Activated naive CD8-positive, alpha-beta T cell (primary cell): ENCODE measurements around the gene HIVEP1.
A peak's percentile ranks its signal among the peaks of the same experiment; 100 is the strongest.
"Not testable (repeated sequence)": the region's sequence is repeated elsewhere in the genome, so short reads cannot be mapped to it uniquely, and the experiment has no call there.

Experiments used
- H3K27ac Mint-ChIP-seq: one replicate; pipeline ENCODE4 v1.8.0; 2021; ENCODE audit warnings: mixed read lengths
- H3K27me3 Mint-ChIP-seq: one replicate; pipeline ENCODE4 v1.8.0; 2021; ENCODE audit warnings: mixed read lengths
- H3K36me3 Mint-ChIP-seq: one replicate; pipeline ENCODE4 v1.8.0; 2021; ENCODE audit warnings: mixed read lengths
- H3K4me1 Mint-ChIP-seq: one replicate; pipeline ENCODE4 v1.8.0; 2021; ENCODE audit warnings: low read depth, mixed read lengths
- H3K4me3 Mint-ChIP-seq: one replicate; pipeline ENCODE4 v1.8.0; 2021; ENCODE audit warnings: mild to moderate bottlenecking, mixed read lengths
- H3K9me3 Mint-ChIP-seq: one replicate; pipeline ENCODE4 v1.8.0; 2021; ENCODE audit warnings: low read depth, mixed read lengths

HIVEP1 gene

GRCh38 chr6:12096342-12096741, 84.2 kb downstream of the HIVEP1 start:
- H3K9me3 Mint-ChIP-seq: no peaks in the 10 kb centered on the region
- peaks cover 42% of the 10 kb centered on the region for H3K4me1 Mint-ChIP-seq
- no peak overlapping the region for H3K27ac Mint-ChIP-seq
- H3K36me3 Mint-ChIP-seq: peaks cover 21% of the 10 kb centered on the region
- H3K27me3 Mint-ChIP-seq: no peaks in the 10 kb centered on the region
- H3K4me3 Mint-ChIP-seq: no peak overlapping the region

DNA sequence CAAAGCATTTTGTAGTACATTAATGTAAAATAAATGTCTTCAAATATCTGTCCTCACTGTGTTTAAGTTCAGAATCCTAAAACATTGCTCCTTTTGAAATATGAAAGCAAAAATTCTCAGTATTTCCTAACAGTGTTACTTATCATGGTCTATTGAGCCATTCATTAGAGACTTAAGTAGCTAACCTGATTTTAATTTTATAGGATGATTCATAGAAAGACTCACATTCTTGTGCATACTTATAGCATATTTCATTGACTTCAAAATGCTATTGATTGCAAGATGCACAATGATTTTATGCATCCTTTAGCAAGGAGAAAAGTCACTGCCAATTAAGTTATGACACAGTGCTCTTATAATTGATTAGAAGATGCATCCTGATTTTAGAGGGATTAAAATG, 85.7 kb downstream of the HIVEP1 start:
- no peak overlapping the region for H3K27ac Mint-ChIP-seq
- H3K36me3 Mint-ChIP-seq: peaks cover 12% of the 10 kb centered on the region
- no peaks in the 10 kb centered on the region for H3K27me3 Mint-ChIP-seq
- no peaks in the 10 kb centered on the region for H3K9me3 Mint-ChIP-seq
- H3K4me1 Mint-ChIP-seq: peaks cover 50% of the 10 kb centered on the region
- no peak overlapping the region for H3K4me3 Mint-ChIP-seq

GRCh38 chr6:12099623-12100338, 87.7 kb downstream of the HIVEP1 start:
- Mint-ChIP-seq H3K4me1 (peaks cover 57% of the 10 kb centered on the region), H3K4me3 (no peak overlapping the region), H3K9me3 (no peaks in the 10 kb centered on the region), H3K36me3 (peaks cover 6% of the 10 kb centered on the region), H3K27ac (no peak overlapping the region), H3K27me3 (no peaks in the 10 kb centered on the region)

DNA sequence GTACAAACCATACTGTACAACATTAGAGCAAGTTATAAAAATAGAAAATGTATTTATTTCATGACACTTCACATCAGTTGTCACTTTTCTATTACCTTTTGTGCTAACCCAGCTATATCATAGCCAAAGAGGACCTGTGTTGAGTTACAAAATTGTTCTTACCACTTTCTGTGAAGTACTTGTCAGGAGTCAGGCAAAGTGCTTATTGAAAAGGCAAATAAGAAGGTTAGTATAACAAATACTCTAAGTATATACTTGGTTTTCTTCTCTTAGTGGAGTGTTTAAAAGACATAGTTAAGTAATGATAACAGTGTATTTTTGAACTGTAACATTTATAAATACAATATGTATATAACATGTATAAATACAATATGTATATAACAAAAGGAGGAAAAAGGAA, 88.9 kb downstream of the HIVEP1 start:
- no peaks in the 10 kb centered on the region for H3K9me3 Mint-ChIP-seq

GRCh38 chr6:12101653-12102312, 89.7 kb downstream of the HIVEP1 start:
- Mint-ChIP-seq H3K27me3 (no peaks in the 10 kb centered on the region), H3K27ac (peak overlapping the region; percentile 37), H3K36me3 (peaks cover 4% of the 10 kb centered on the region), H3K4me3 (peak overlapping the region; percentile 11), H3K4me1 (peaks cover 47% of the 10 kb centered on the region), H3K9me3 (no peaks in the 10 kb centered on the region)

More for the DNA sequence above, 88.9 kb downstream of the HIVEP1 start:
- Mint-ChIP-seq H3K36me3 (peaks cover 3% of the 10 kb centered on the region), H3K27ac (no peak overlapping the region), H3K4me1 (peaks cover 51% of the 10 kb centered on the region), H3K4me3 (no peak overlapping the region), H3K27me3 (no peaks in the 10 kb centered on the region)

DNA sequence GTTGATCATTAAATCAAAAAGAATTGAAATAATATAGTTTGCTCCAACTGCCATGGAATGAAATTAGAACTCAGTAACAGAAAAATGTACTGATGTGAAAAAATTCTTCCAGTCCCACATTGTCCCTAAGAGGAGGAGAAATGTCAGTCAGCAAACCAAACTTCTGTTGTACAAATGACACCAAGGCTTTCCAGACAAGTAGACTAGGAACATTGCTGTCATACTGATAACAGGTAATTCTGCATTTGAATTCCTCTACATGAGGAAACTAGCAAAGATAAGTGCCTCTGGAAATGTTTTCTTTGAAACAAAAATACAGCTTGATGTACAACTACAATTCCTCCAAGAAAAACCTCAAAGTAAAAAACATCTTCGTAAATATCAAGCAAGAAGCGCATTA, 90.2 kb downstream of the HIVEP1 start:
- Mint-ChIP-seq H3K9me3 (no peaks in the 10 kb centered on the region), H3K27ac (peak overlapping the region; percentile 37), H3K36me3 (peaks cover 7% of the 10 kb centered on the region), H3K4me1 (peaks cover 49% of the 10 kb centered on the region), H3K4me3 (no peak overlapping the region), H3K27me3 (no peaks in the 10 kb centered on the region)

DNA sequence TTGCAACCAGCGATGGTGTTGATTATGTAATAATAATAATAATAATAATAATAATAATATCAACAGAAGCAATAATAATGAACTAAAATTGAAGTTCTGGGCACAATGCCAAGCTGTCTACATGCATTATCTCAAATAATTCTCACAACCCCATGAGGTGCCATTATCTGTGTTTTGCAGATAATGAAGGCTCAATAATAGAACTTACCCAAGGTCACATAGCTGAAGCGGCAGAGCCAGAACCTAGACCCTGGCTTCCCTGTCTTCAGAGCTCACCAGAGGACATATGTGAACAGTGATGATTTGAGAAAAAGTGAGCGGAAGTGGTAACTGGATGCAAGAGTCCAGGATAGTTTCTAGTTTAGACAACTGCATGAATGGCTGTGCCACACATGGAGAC, 91.0 kb downstream of the HIVEP1 start:
- Mint-ChIP-seq H3K9me3 (no peaks in the 10 kb centered on the region), H3K27me3 (no peaks in the 10 kb centered on the region), H3K27ac (no peak overlapping the region), H3K36me3 (peaks cover 7% of the 10 kb centered on the region), H3K4me3 (no peak overlapping the region), H3K4me1 (peaks cover 45% of the 10 kb centered on the region)

DNA sequence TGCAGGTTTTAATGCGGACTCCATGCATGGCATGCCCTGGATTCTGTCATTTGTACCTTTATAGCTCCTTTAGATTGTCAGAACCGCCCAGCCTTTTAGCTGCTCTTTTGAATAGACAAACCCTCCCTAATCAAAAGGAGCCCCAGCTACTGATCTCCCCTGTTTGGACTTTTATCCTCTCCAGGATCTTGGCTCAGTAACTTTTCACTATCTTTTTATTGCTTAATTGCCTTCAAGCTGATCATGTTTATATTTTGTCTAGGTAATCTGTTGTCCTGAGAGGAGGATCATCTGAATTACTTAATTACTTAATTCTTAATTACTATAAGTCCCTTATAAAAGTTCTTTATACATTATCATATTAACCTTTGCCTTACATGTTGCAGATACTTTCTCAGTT, 93.2 kb downstream of the HIVEP1 start:
- Mint-ChIP-seq H3K4me1 (peaks cover 44% of the 10 kb centered on the region), H3K27ac (no peak overlapping the region), H3K9me3 (no peaks in the 10 kb centered on the region), H3K27me3 (no peaks in the 10 kb centered on the region), H3K4me3 (no peak overlapping the region), H3K36me3 (peaks cover 13% of the 10 kb centered on the region)

DNA sequence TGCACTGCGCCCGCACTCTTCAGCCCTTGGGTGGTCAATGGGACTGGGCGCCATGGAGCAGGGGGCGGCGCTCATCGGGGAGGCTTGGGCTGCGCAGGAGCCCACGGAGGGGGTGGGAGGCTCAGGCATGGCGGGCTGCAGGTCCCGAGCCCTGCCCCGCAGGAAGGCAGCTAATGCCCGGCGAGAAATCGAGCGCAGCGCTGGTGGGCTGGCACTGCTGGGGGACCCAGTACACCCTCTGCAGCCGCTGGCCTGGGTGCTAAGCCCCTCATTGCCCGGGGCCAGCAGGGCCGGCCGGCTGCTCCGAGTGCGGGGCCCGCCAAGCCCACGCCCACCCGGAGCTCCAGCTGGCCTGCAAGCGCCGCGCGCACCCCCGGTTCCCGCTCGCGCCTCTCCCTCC, 96.3 kb downstream of the HIVEP1 start:
- peaks cover 43% of the 10 kb centered on the region for H3K4me1 Mint-ChIP-seq
- not testable (repeated sequence) for H3K4me3 Mint-ChIP-seq, H3K27ac Mint-ChIP-seq, H3K9me3 Mint-ChIP-seq, H3K27me3 Mint-ChIP-seq
- H3K36me3 Mint-ChIP-seq: peaks cover 18% of the 10 kb centered on the region

GRCh38 chr6:12110523-12111362, 98.6 kb downstream of the HIVEP1 start:
- Mint-ChIP-seq H3K36me3 (peaks cover 27% of the 10 kb centered on the region), H3K4me1 (peaks cover 57% of the 10 kb centered on the region), H3K9me3 (no peaks in the 10 kb centered on the region), H3K4me3 (peak overlapping the region; percentile 6), H3K27me3 (no peaks in the 10 kb centered on the region), H3K27ac (peak overlapping the region; percentile 67)

DNA sequence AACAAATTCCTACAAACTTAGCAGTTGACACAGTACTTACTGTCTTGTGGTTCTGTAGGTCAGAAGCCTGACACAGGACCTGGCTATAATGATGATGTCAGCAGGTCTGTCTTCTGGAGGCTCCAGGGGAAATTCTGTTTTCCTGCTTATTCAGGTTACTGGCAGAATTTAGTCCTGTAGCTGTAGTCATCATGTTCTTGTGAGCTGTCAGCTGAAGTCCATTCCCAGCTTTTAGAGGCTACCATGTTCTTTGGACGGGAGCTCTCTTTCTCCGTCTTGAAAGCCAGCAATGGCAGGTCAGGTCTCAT, 99.2 kb downstream of the HIVEP1 start:
- Mint-ChIP-seq H3K27me3 (no peaks in the 10 kb centered on the region), H3K4me3 (no peak overlapping the region), H3K9me3 (peaks cover under 1% of the 10 kb centered on the region), H3K4me1 (peaks cover 60% of the 10 kb centered on the region), H3K36me3 (peaks cover 30% of the 10 kb centered on the region), H3K27ac (no peak overlapping the region)

DNA sequence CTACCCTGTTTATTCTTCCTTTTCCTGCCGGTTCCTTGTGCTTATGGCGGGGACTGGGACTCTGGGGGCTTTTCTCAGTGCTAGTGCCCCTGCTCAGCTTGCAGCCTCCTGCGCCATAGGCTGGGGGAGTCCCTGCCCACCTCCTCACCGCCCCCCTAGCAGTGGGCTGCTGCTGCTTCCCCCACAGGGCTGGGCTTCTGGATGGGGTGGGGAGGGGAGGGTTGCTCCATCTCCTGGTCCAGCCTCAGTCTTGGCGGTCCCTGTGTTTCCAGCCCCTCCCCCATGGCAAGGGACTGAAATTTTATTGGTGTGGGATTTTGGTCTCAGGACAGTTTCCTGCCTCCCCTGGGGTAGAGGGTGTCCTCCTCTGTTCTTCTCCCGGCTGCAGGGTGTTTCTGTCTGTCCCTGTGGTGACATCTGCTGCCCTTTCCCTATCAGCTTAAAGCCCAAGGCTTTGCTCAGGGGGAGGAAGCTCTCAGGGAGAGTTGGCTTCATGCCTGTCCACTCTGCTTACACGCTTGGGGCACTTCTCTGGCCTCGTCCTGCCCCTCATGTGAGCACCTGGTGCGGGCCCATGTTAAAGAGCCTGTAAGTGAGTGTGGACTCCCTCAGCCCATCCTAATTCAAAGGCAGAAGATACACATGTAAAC, 100.6 kb downstream of the HIVEP1 start:
- Mint-ChIP-seq H3K9me3 (peaks cover 9% of the 10 kb centered on the region), H3K27me3 (no peaks in the 10 kb centered on the region), H3K27ac (peak overlapping the region; percentile 72), H3K36me3 (peaks cover 35% of the 10 kb centered on the region), H3K4me3 (no peak overlapping the region), H3K4me1 (peaks cover 62% of the 10 kb centered on the region)

DNA sequence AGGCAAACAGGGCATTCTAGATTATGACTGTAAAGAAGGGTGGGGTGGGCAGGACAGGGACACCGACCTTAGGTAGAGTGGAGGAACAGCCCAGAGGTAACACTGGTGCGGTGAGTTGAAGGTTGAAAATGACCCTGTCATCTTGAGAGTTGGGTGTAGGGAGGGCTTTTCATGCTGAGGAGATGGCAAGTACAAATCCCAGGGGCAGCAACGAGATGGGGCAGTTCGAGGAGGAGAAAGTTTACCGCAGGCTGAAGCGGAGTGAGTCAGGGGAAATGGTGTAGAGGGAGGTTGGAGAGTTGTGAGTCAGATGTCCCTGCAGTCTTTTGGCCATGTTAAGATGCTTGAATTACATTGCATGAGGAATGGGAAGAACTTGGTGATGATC, 101.1 kb downstream of the HIVEP1 start:
- no peak overlapping the region for H3K4me3 Mint-ChIP-seq
- H3K36me3 Mint-ChIP-seq: peaks cover 36% of the 10 kb centered on the region
- peaks cover 9% of the 10 kb centered on the region for H3K9me3 Mint-ChIP-seq
- peaks cover 63% of the 10 kb centered on the region for H3K4me1 Mint-ChIP-seq
- peak overlapping the region; percentile 72 for H3K27ac Mint-ChIP-seq
- no peaks in the 10 kb centered on the region for H3K27me3 Mint-ChIP-seq

DNA sequence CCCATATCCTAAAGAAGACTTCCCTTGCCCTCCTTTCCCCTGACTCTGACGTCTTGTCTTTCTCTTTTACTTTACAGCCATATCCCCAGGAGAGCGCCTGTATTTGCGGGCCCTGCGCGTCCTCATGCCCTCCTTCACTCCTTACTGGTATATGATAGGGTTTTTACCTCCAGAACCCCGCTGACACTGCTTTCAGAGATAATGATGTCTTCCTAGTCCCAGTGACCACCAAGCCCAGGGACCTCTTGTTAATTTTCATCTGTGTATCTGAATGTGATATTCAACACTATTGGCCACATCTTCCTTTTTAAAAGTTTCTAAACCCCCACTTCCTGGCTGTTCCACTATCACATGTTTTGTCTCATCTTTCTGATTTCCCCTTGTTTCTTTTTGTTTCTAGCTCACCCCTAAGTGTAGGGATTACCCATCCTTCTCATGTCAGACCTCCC, 102.0 kb downstream of the HIVEP1 start:
- Mint-ChIP-seq H3K36me3 (peaks cover 38% of the 10 kb centered on the region), H3K4me1 (peaks cover 72% of the 10 kb centered on the region), H3K4me3 (peak overlapping the region; percentile 36), H3K27me3 (no peaks in the 10 kb centered on the region), H3K27ac (peak overlapping the region; percentile 71), H3K9me3 (peaks cover 9% of the 10 kb centered on the region)

DNA sequence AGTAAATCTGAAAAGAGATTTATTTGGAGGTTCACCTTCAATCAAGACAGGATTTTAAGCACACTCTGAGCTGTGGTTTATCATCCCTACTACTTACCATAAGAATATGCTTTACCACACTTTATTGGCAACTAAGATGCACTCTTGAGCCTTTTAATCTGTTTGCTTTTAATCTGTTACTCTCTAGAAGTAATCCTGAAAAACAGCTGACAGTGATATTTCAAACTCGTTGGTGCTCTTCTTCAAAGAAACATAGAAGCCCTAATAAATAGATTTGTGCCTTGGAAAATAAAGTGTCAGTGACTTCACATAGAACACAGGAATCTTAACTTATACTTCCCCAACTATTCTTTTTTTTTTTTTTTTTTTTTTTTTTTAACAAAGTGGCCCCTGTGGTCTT, 102.9 kb downstream of the HIVEP1 start:
- Mint-ChIP-seq H3K9me3 (peaks cover 9% of the 10 kb centered on the region), H3K4me1 (peaks cover 73% of the 10 kb centered on the region), H3K27me3 (no peaks in the 10 kb centered on the region), H3K27ac (no peak overlapping the region), H3K36me3 (peaks cover 38% of the 10 kb centered on the region), H3K4me3 (no peak overlapping the region)
